ENCODE measurements around the gene COG2.

DNA sequence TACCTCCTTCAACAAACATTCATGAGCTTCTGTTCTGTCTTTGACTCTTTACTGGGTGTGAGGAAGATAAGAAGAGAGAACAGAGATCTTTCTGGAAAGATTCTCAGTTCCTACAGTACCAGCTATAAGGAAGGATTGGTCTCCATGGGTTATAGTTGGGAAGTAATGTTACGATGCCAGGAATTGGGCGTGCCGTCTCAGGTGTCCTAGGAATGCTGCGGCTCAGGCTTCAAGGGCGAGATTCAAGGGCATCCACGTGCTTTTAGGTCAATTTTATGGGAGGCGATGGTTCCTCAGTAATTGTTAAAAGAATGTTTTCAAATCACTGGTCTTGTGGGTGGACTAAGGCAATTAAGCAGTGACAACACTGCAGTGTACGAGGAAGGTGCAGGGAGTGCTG is 27.3 kb downstream of the COG2 start:
- TF ChIP-seq, protein P1, sequence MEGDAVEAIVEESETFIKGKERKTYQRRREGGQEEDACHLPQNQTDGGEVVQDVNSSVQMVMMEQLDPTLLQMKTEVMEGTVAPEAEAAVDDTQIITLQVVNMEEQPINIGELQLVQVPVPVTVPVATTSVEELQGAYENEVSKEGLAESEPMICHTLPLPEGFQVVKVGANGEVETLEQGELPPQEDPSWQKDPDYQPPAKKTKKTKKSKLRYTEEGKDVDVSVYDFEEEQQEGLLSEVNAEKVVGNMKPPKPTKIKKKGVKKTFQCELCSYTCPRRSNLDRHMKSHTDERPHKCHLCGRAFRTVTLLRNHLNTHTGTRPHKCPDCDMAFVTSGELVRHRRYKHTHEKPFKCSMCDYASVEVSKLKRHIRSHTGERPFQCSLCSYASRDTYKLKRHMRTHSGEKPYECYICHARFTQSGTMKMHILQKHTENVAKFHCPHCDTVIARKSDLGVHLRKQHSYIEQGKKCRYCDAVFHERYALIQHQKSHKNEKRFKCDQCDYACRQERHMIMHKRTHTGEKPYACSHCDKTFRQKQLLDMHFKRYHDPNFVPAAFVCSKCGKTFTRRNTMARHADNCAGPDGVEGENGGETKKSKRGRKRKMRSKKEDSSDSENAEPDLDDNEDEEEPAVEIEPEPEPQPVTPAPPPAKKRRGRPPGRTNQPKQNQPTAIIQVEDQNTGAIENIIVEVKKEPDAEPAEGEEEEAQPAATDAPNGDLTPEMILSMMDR (IDR thresholded peaks at IDR 0.05; ENCODE audit: insufficient read depth, low read depth, low read length) = no peak
- no peak for TF ChIP-seq EZH2 (IDR thresholded peaks at IDR 0.05; ENCODE audit: insufficient read depth, low read length)

Data from astrocyte (in vitro differentiated cells and primary cell).